ENCODE measurements around the gene ZDHHC14. TPM values are rescaled to one million over a fixed set of nuclear protein-coding genes. Genes with fewer than 3 reads are reported as not detected.
A peak's percentile ranks its signal among the peaks of the same experiment; 100 is the strongest.

Gene ZDHHC14
- total RNA-seq, 2 experiments from 2014 or later = 7.8 to 9.8 TPM

GRCh38 chr6:157657754-157658153 is 276.8 kb downstream of the ZDHHC14 start:
- ChIA-PET POLR2A (no interaction called here), CTCF (interaction anchor here (1.3 kb wide), 1 partner anchor 414 kb away, joined by 3 read pairs; no protein-coding TSS in a partner anchor)
- DNase-seq = no peak
- no peak overlapping the region for H3K4me3 Mint-ChIP-seq
- H3K36me3 Mint-ChIP-seq (ENCODE audit: low read depth) = no peaks in the 10 kb centered on the region
- no peaks in the 10 kb centered on the region for H3K27me3 Mint-ChIP-seq
- peaks cover 11% of the 10 kb centered on the region for H3K4me1 Mint-ChIP-seq
- no peak overlapping the region for H3K27ac Mint-ChIP-seq
- H3K9me3 Mint-ChIP-seq = no peaks in the 10 kb centered on the region

GRCh38 chr6:157658301-157658700 is 277.3 kb downstream of the ZDHHC14 start:
- no peak overlapping the region for H3K4me3 Mint-ChIP-seq
- ChIA-PET POLR2A (no interaction called here), CTCF (interaction anchor here (1.3 kb wide), 1 partner anchor 414 kb away, joined by 3 read pairs; no protein-coding TSS in a partner anchor)
- no peaks in the 10 kb centered on the region for H3K27me3 Mint-ChIP-seq
- H3K9me3 Mint-ChIP-seq = no peaks in the 10 kb centered on the region
- no peak for DNase-seq
- H3K4me1 Mint-ChIP-seq = peaks cover 11% of the 10 kb centered on the region
- no peak overlapping the region for H3K27ac Mint-ChIP-seq
- H3K36me3 Mint-ChIP-seq (ENCODE audit: low read depth) = no peaks in the 10 kb centered on the region

GRCh38 chr6:157659536-157660271 is 278.7 kb downstream of the ZDHHC14 start:
- H3K27me3 Mint-ChIP-seq = no peaks in the 10 kb centered on the region
- no peak overlapping the region for H3K27ac Mint-ChIP-seq
- CTCF ChIA-PET = interaction anchor here (0.6 to 0.7 kb wide), 3 partner anchors 40 to 234 kb away, joined by 3 to 4 read pairs (median 3); no protein-coding TSS in a partner anchor
- POLR2A ChIA-PET = no interaction called here
- peak; percentile 17 for DNase-seq
- H3K36me3 Mint-ChIP-seq (ENCODE audit: low read depth) = no peaks in the 10 kb centered on the region
- no peak overlapping the region for H3K4me3 Mint-ChIP-seq
- H3K4me1 Mint-ChIP-seq = peaks cover 11% of the 10 kb centered on the region
- no peaks in the 10 kb centered on the region for H3K9me3 Mint-ChIP-seq

- DNase-seq = no peak
- Mint-ChIP-seq H3K27ac (no peak overlapping the region), H3K9me3 (no peaks in the 10 kb centered on the region), H3K4me3 (no peak overlapping the region), H3K36me3 (ENCODE audit: low read depth) (no peaks in the 10 kb centered on the region), H3K27me3 (no peaks in the 10 kb centered on the region), H3K4me1 (peaks cover 11% of the 10 kb centered on the region)
- CTCF ChIA-PET = interaction anchor here (1.2 kb wide), 1 partner anchor 543 kb away, joined by 3 read pairs; no protein-coding TSS in a partner anchor
- POLR2A ChIA-PET = no interaction called here
Observed at GRCh38 chr6:157660414-157660813, 279.4 kb downstream of the ZDHHC14 start.

- Mint-ChIP-seq H3K27me3 (no peaks in the 10 kb centered on the region), H3K4me3 (no peak overlapping the region), H3K4me1 (peaks cover 11% of the 10 kb centered on the region), H3K9me3 (no peaks in the 10 kb centered on the region), H3K27ac (no peak overlapping the region), H3K36me3 (ENCODE audit: low read depth) (no peaks in the 10 kb centered on the region)
- ChIA-PET CTCF (interaction anchor here (1.2 to 2.2 kb wide), 3 partner anchors 10 to 544 kb away, joined by 3 to 7 read pairs (median 3); no protein-coding TSS in a partner anchor), POLR2A (no interaction called here)
- DNase-seq = no peak
Observed at GRCh38 chr6:157661652-157662051, 280.7 kb downstream of the ZDHHC14 start.

GRCh38 chr6:157663261-157663660 is 282.3 kb downstream of the ZDHHC14 start:
- CTCF ChIA-PET = interaction anchor here (1.2 to 2.2 kb wide), 2 partner anchors 8 to 348 kb away, joined by 3 to 7 read pairs; no protein-coding TSS in a partner anchor
- POLR2A ChIA-PET = no interaction called here
- no peak for DNase-seq
- Mint-ChIP-seq H3K36me3 (ENCODE audit: low read depth) (no peaks in the 10 kb centered on the region), H3K27ac (no peak overlapping the region), H3K27me3 (peaks cover 2% of the 10 kb centered on the region), H3K9me3 (no peaks in the 10 kb centered on the region), H3K4me1 (peaks cover 15% of the 10 kb centered on the region), H3K4me3 (no peak overlapping the region)

- peaks cover 2% of the 10 kb centered on the region for H3K27me3 Mint-ChIP-seq
- ChIA-PET POLR2A (no interaction called here), CTCF (interaction anchor here (1.8 kb wide), 1 partner anchor 350 kb away, joined by 7 read pairs; no protein-coding TSS in a partner anchor)
- H3K4me1 Mint-ChIP-seq = peaks cover 14% of the 10 kb centered on the region
- H3K36me3 Mint-ChIP-seq (ENCODE audit: low read depth) = no peaks in the 10 kb centered on the region
- H3K27ac Mint-ChIP-seq = no peak overlapping the region
- H3K9me3 Mint-ChIP-seq = no peaks in the 10 kb centered on the region
- H3K4me3 Mint-ChIP-seq = no peak overlapping the region
- DNase-seq = no peak
Observed at GRCh38 chr6:157665180-157665579, 284.2 kb downstream of the ZDHHC14 start.

- POLR2A ChIA-PET = no interaction called here
- no peak for DNase-seq
- Mint-ChIP-seq H3K27me3 (peaks cover 2% of the 10 kb centered on the region), H3K27ac (no peak overlapping the region), H3K36me3 (ENCODE audit: low read depth) (peaks cover 1% of the 10 kb centered on the region), H3K4me1 (peaks cover 21% of the 10 kb centered on the region), H3K4me3 (no peak overlapping the region), H3K9me3 (no peaks in the 10 kb centered on the region)
- CTCF ChIA-PET = interaction anchor here (0.6 to 1.8 kb wide), 4 partner anchors 257 to 406 kb away, joined by 3 to 7 read pairs (median 4); no protein-coding TSS in a partner anchor
Observed at GRCh38 chr6:157666729-157667128, 285.7 kb downstream of the ZDHHC14 start.

- Mint-ChIP-seq H3K4me3 (no peak overlapping the region), H3K36me3 (ENCODE audit: low read depth) (peaks cover 1% of the 10 kb centered on the region), H3K9me3 (no peaks in the 10 kb centered on the region), H3K27me3 (peaks cover 2% of the 10 kb centered on the region), H3K4me1 (peaks cover 21% of the 10 kb centered on the region), H3K27ac (no peak overlapping the region)
- ChIA-PET CTCF (interaction anchor here (0.6 to 1.8 kb wide), 8 partner anchors 240 to 353 kb away, joined by 3 to 7 read pairs (median 3); no protein-coding TSS in a partner anchor), POLR2A (interaction anchor here (0.6 kb wide), 1 partner anchor 993 kb away, joined by 3 read pairs; no protein-coding TSS in a partner anchor)
- DNase-seq = peak; percentile 70
Observed at GRCh38 chr6:157667211-157668008, 286.4 kb downstream of the ZDHHC14 start.

GRCh38 chr6:157668009-157668401 is 287.0 kb downstream of the ZDHHC14 start:
- Mint-ChIP-seq H3K4me1 (peaks cover 21% of the 10 kb centered on the region), H3K27ac (no peak overlapping the region), H3K27me3 (peaks cover 2% of the 10 kb centered on the region), H3K4me3 (no peak overlapping the region), H3K9me3 (no peaks in the 10 kb centered on the region), H3K36me3 (ENCODE audit: low read depth) (peaks cover 1% of the 10 kb centered on the region)
- ChIA-PET POLR2A (no interaction called here), CTCF (interaction anchor here (0.6 to 1.7 kb wide), 7 partner anchors 239 to 345 kb away, joined by 3 to 5 read pairs (median 3); partner anchors contain the start of gene TMEM242)
- DNase-seq = no peak

- ChIA-PET POLR2A (no interaction called here), CTCF (interaction anchor here (0.6 to 3.2 kb wide), 6 partner anchors 10 to 354 kb away, joined by 3 to 8 read pairs (median 3); partner anchors contain the start of gene TMEM242)
- Mint-ChIP-seq H3K4me1 (peaks cover 21% of the 10 kb centered on the region), H3K27me3 (peaks cover 2% of the 10 kb centered on the region), H3K4me3 (no peak overlapping the region), H3K27ac (no peak overlapping the region), H3K9me3 (no peaks in the 10 kb centered on the region), H3K36me3 (ENCODE audit: low read depth) (peaks cover 1% of the 10 kb centered on the region)
- DNase-seq = no peak
Observed at GRCh38 chr6:157668713-157669112, 287.7 kb downstream of the ZDHHC14 start.

GRCh38 chr6:157669323-157669722 is 288.3 kb downstream of the ZDHHC14 start:
- POLR2A ChIA-PET = no interaction called here
- Mint-ChIP-seq H3K9me3 (no peaks in the 10 kb centered on the region), H3K36me3 (ENCODE audit: low read depth) (peaks cover 1% of the 10 kb centered on the region), H3K4me3 (no peak overlapping the region), H3K27ac (no peak overlapping the region), H3K4me1 (peaks cover 21% of the 10 kb centered on the region), H3K27me3 (peaks cover 2% of the 10 kb centered on the region)
- no peak for DNase-seq
- CTCF ChIA-PET = interaction anchor here (0.6 to 3.2 kb wide), 5 partner anchors 10 to 354 kb away, joined by 3 to 8 read pairs (median 3); partner anchors contain the start of gene TMEM242

Data from activated CD4-positive, alpha-beta T cell treated with anti-CD3 and anti-CD28 coated beads, Interleukin-2, amount 10 ng/mL, durations not matched to agents 7 days and 5 days (primary cell).